ENCODE data around the gene SETD1B.

SETD1B gene

DNA sequence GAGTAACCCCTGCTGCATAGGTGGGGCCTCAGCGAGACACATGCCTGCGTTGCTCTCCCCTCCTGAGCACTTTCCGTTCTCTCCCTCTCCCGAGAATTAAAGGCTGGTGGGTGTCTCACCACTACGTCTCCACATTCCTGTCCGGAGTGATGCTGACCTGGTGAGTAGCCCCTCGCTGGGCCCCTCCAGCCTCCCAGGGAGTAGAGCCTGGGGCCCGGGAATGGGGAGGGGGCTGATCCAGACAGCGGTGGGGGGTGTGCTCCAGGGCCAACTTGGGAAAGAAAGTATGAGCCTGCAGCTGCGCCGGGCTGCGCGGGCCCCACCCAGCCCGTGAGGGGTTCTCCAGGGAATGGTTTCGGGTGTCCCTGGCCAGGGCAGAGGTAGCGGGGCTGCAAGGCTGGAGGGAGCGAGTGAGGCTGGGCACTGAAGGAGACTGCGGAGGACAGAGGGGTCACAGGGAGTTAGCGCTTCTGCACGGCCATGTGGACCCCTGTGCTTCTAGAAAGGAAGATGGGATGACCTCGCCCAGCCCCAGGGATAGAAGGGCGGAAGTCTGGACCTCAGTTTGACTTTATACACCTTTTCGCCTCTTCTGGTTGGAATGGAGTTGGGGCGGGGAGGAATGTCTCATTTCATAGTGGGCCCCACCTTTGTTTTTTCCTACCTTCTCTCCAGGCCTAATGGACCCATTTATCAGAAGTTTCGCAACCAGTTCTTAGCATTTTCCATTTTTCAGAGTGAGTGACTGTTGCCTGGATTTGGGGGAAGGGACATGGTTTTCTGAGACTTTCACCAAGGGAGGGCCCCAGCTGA lies 32.8 kb upstream of the SETD1B start:
- no peak for TF ChIP-seq JUND (IDR thresholded peaks at IDR 0.05; ENCODE audit: low read depth)
- in situ Hi-C loops (cut with HindIII; ENCODE audit: low pct_unique_long_range_greater_than_20kb, low sequenced_read_pairs): no loop called here
- DNase-seq (ENCODE audit: low read depth in 1 of 2, low spot score in 1 of 2): no peak

DNA sequence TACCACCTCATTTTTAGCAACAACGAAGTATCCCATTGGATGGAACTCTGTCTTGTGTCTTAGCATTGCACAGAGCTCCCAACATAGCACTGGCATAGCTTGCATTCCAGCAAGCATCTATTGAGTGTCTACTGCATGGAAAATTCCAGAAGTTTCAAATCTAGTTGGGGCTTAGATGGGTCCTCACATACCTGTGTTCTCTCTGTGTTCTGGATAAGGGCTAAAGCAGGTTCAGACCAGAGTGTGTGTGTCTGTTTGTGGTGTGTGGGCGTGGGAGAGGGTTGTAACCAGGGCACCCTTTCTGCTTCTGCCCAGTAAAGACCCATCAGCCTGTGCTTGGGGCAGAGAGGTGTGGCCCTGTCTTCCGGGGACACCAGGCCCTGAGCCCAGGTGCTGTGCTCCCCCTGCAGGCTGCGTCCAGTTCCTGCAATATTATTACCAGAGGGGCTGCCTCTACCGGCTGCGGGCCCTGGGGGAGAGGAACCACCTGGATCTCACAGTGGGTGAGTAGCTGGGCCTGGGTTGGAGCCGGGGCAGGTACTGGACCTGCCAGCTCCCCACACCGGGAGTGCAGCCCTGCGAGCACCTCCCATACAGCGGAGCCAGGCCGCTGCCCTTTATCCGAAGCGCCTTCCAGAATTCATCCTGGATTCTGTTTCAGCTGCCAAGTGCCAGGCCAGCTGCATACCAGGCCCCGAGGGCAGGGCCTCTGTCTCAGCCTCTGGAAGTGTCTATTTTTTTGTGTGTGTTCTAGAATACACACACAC lies 30.6 kb upstream of the SETD1B start:
- TF ChIP-seq JUND (IDR thresholded peaks at IDR 0.05; ENCODE audit: low read depth): no peak
- peak; percentile 88 to 89 for DNase-seq (ENCODE audit: low read depth in 1 of 2, low spot score in 1 of 2)
- in situ Hi-C loops (cut with HindIII; ENCODE audit: low pct_unique_long_range_greater_than_20kb, low sequenced_read_pairs): no loop called here

DNA sequence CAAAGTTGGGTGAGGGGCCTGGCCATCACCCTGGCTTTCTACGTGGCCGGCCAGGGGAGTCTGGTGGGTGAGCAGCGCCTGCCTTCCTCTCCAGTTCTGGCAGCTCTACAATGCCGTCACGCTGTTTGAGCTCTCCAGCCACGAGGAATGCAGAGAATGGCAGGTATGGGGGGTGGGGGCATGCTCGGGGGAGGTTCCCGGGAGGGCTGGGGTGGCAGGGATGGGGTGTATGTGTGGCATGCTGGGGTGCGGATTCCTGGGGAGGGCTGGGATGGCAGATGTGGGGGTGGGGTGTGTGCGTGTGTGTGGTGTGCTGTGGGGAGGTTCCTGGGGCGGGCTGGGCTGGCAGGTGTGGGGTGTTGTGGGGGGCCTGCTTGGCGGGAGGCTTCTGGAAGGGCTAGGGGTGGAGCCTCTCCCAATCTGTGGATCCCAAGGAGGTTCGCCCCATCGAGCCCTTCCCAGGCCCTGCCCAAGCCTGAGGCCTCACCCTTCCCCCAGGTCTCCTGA lies 28.8 kb upstream of the SETD1B start:
- no peak for TF ChIP-seq JUND (IDR thresholded peaks at IDR 0.05; ENCODE audit: low read depth)
- peak; percentile 63 to 67 for DNase-seq (ENCODE audit: low read depth in 1 of 2, low spot score in 1 of 2)
- in situ Hi-C loops (cut with HindIII; ENCODE audit: low pct_unique_long_range_greater_than_20kb, low sequenced_read_pairs): no loop called here

DNA sequence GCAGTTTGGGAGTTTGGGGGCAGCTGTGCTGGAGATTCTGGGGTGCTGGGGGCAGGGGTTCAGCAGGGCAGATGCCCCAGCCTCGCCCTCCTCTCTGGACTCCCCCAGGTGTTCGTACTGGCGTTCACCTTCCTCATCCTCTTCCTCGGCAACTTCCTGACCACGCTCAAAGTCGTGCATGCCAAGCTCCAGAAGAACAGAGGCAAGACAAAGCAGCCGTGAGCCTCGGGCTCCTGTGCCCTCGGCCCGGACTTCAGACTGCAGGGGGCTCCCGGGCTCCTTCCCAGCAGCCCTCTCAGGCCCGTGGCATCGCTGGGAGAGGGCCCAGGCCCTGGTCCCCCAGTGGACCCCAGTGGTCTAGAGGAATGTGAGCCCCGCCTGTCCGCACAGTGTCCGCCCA lies 28.3 kb upstream of the SETD1B start:
- no peak for DNase-seq (ENCODE audit: low read depth in 1 of 2, low spot score in 1 of 2)
- in situ Hi-C loops (cut with HindIII; ENCODE audit: low pct_unique_long_range_greater_than_20kb, low sequenced_read_pairs): no loop called here

DNA sequence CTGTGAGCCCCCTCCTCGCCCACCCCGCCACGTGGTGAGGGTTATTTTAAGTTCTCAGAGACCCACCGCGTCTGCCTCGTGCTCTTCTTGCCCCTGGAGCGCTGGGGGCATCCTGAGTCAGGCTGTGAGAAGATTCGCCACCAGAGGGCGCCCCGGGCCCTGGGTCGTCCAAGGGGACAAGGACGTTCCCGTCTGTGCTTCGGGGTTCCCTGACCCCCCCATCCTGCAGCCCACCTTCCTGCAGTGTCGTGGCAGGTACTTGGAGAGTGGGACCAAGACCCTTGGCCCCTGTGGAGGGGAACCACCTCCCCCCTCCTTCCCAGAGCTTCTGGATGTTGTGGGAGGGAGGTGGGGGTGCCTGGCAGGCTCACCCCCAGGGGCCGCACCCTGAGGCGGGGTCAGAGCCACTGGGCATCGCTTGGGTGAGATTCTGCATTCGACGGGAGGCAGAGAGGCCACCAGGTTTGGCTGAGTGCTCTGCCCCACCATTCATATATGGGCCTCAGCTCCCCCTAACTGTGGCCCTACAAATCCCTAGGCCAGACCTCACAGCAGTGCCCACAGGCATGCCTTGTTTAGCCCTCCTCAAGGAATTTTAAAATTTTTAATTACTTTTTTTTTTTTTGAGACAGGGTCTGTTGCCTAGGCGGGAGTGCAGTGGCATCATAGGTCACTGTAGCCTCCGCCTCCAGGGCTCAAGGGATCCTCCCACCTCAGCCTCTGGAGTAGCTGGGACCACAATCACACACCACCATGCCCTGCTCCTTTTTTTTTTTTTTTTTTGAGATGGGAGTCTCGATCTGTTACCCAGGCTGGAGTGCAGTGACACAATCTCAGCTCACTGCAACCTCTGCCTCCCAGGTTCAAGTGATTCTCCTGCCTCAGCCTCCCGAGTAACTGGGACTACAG lies 27.4 kb upstream of the SETD1B start:
- peak; percentile 79 to 90 for DNase-seq (ENCODE audit: low read depth in 1 of 2, low spot score in 1 of 2)
- no peak for TF ChIP-seq JUND (IDR thresholded peaks at IDR 0.05; ENCODE audit: low read depth)
- in situ Hi-C loops (cut with HindIII; ENCODE audit: low pct_unique_long_range_greater_than_20kb, low sequenced_read_pairs): no loop called here

More for the DNA sequence above, 28.3 kb upstream of the SETD1B start:
- TF ChIP-seq JUND (IDR thresholded peaks at IDR 0.05; ENCODE audit: low read depth): no peak

DNA sequence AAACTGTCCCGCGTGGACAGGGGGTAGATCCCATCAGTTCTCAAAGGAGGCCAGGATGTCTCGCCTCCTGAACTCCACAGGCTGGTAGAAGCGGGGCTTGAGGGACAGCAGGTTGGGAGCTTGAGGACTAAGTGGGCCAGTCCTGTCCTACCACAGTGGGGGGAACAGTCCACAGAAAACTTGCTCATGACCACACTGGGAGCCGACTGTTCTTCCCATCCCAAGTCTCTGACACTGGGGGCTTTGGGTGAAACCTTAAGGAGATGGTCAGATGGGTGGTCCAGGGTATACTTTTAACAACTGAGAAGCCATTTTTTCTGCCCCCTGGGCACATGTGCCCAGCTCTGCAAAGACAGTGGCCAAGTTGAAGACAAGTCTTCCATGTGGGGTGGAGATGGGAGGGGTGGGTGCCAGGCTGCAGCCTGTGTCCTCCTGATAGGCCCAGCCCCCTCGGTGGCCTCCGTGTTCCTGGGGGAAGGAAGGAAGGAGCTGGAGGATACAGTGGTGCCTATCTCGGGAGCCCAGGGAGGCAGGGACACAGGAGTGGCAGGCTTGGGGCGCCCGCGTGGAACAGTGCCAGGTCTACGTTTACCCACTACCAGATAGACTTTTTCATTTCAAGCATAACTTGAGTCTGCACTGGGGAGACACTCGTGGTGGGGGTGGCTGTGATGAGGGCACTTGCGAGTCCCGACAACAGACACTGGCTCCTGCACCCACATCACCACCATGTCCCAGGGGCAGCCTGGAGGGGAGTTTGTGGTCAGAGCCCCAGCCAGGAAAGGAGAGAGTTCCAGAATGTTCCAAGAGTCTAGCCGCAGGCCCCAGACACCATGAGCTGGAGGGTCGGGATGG lies 25.0 kb upstream of the SETD1B start:
- DNase-seq (ENCODE audit: low read depth in 1 of 2, low spot score in 1 of 2): no peak
- in situ Hi-C loops (cut with HindIII; ENCODE audit: low pct_unique_long_range_greater_than_20kb, low sequenced_read_pairs): no loop called here
- no peak for TF ChIP-seq JUND (IDR thresholded peaks at IDR 0.05; ENCODE audit: low read depth)

DNA sequence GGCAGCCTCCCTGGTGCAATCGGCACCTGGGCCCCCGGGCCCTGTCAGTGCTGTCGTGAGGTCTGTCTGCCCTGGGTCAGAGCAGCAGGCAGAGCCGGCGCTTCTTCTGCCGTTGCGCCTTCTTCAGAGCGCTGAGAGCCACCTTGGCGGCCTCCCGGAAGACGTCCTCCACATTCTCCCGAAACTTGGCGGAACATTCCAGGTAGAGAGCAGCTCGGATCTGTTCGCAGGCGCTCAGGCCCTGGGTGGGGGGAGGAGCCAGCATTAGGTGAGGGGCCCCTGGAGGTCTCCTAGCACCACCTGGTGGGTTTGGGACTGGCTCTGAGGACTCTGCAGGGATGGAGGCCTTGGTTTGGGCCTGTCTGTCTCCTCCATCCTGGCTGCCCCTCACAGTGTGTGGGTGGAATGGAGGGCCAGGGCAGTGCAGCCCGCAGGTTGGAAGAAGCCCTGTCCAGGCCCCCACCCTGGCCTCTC lies 24.4 kb upstream of the SETD1B start:
- in situ Hi-C loops (cut with HindIII; ENCODE audit: low pct_unique_long_range_greater_than_20kb, low sequenced_read_pairs): no loop called here
- no peak for DNase-seq (ENCODE audit: low read depth in 1 of 2, low spot score in 1 of 2)
- TF ChIP-seq JUND (IDR thresholded peaks at IDR 0.05; ENCODE audit: low read depth): no peak

DNA sequence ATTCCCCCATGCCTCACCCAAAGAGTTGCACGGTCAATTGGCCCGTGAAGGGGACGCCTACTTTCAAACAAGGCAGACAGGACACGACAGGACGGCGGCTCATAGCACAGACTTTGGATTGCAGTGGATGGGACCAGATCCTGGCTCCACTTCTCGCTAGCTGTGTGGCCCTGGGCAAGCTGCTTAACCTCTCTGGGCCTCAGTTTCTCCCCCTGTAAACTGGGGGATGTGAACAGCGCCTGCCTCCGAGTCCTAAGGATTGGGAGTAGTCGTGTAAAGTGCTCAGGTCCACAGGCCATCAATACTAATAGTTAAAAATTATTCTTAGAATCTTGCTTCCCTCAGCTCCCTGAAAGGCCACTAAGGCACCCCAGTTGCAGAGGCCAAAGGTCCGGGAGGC lies 23.4 kb upstream of the SETD1B start:
- no peak for DNase-seq (ENCODE audit: low read depth in 1 of 2, low spot score in 1 of 2)
- in situ Hi-C loops (cut with HindIII; ENCODE audit: low pct_unique_long_range_greater_than_20kb, low sequenced_read_pairs): no loop called here
- TF ChIP-seq JUND (IDR thresholded peaks at IDR 0.05; ENCODE audit: low read depth): no peak

DNA sequence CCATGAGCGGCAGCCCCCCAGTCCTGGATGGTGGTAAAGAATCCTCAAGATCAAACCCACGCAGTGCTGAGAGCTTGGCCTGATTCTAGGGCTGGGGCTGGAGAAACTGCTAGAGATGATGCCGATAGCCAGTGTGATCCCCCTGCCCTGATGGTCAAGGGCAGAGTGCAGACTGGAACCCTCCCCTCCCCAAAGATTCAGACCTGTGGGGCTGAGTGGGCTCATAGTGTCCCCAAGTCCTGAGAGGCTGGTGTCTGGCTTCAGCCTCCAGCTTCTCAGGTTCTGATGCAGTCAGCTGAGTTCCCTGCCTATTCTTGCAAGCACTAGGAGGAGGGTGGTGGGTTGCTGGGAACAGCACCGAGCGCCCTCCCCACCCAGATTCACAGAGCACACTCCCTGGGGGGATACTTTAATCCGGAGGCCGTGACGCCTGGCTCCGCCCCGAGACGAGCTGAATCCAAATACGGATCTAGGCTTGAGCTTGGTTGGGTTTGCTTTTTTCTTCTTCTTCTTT lies 22.3 kb upstream of the SETD1B start:
- in situ Hi-C loops (cut with HindIII; ENCODE audit: low pct_unique_long_range_greater_than_20kb, low sequenced_read_pairs): no loop called here
- TF ChIP-seq JUND (IDR thresholded peaks at IDR 0.05; ENCODE audit: low read depth): no peak
- DNase-seq (ENCODE audit: low read depth in 1 of 2, low spot score in 1 of 2): no peak

DNA sequence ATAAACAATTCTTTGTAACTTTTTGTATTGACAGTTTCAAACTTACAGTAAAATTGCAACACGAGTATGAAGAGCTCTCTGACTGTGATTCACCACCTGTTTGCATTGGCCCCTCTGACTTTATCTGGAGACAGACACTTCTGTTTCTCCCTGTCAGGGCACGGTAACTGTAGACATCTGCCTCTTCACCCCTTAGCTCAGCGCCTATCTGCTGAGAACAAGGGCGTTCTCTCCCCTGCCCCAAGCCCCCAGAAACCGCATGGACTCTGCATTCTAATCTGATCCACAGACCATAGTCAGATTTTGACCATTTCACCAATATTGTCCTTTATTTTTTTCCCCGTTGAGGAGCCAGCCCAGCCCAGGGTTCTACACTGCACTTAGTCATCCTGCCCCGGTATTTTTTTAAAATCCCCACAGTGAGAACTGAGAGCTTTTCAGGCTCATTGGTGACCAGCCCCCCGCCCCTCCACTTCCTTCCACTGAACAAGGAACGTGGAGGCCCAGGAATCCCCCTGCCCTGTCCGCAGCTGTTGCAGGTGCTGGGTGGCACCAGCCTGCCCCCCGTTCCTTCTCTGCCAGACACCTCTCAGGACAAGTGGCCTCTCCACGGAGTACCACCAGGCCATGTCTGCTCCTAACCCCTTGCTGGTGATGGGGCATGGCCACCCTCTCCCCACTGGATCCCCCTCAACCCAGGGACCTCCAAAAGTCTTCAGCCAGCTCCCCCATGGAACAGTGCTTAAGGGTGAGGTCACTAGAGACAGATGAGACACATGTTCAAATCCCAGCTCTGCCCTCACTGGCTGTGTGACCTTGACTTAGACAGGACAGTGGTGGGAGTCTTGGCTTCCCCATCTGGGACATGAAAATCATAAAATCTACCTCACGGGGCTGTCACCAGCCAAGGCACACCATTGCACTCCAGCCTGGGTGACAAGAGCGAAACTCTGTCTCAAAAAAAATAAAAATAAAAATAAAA lies 21.5 kb upstream of the SETD1B start:
- no peak for TF ChIP-seq JUND (IDR thresholded peaks at IDR 0.05; ENCODE audit: low read depth)
- in situ Hi-C loops (cut with HindIII; ENCODE audit: low pct_unique_long_range_greater_than_20kb, low sequenced_read_pairs): no loop called here

More for the DNA sequence above, 21.5 kb upstream of the SETD1B start:
- DNase-seq (ENCODE audit: low read depth in 1 of 2, low spot score in 1 of 2): no peak
